Muscle of arm (tissue), 12 donors: ENCODE results near the gene PP2D1. TPM values are rescaled to one million over a fixed set of nuclear protein-coding genes. Genes with fewer than 3 reads are reported as not detected.

Experiments used
- polyA plus RNA-seq, 12 donors: library from polyadenylated mRNA; unstranded; fragments of 120-200 nt; gene quantifications; one replicate each; pipeline ENCODE4 v1.2.1, GENCODE V29; 2013; ENCODE audit not compliant: insufficient read length in 12 of 12

PP2D1 gene
- polyA plus RNA-seq, 12 donors = 0.08 to 0.88 (median 0.38) TPM; not detected in 2

Other genes starting within 250 kb of the PP2D1 start
- gene EFHB, start 78.0 kb downstream of the PP2D1 start, polyA plus RNA-seq = 1 to 10 TPM in 5 of 12 donors, under 1 TPM in 5, not detected in 2; 0.19 to 2.2 (median 1.1) TPM
- gene RAB5A, start 65.2 kb downstream of the PP2D1 start, polyA plus RNA-seq = 10 to 100 TPM in 11 of 12 donors, not detected in 1; 35.7 to 71.9 (median 47.4) TPM
- 10 to 100 TPM in 11 of 12 donors, not detected in 1; 15.4 to 31.3 (median 25.7) TPM for gene KAT2B, start 28.2 kb upstream of the PP2D1 start, polyA plus RNA-seq
- 10 to 100 TPM in 1 of 12 donors, 1 to 10 TPM in 10, not detected in 1; 3.3 to 22.2 (median 6.8) TPM for gene SGO1, start 173.9 kb upstream of the PP2D1 start, polyA plus RNA-seq